Thymus (tissue), 11 donors: ENCODE results near the gene CEP295NL. TPM values are rescaled to one million over a fixed set of nuclear protein-coding genes. Genes with fewer than 3 reads are reported as not detected.
A peak's percentile ranks its signal among the peaks of the same experiment; 100 is the strongest.

Experiments
- DNase-seq, 9 donors: peaks; one replicate each; pipeline ENCODE4 v3.0.0-alpha.2; 2013; ENCODE audit warnings: low spot score in 9 of 9, low read depth in 6 of 9, missing footprints in 1 of 9
- H3K27ac ChIP-seq, 2 donors: one replicate each; pipeline ENCODE4 v1.5.1; 2013; ENCODE audit warnings: control low read depth in 1 of 2, low read depth in 1 of 2, low read length in 1 of 2, mild to moderate bottlenecking in 1 of 2, moderate library complexity in 1 of 2
- H3K27me3 ChIP-seq, 2 donors: one replicate each; pipeline ENCODE4 v1.5.1; 2013; ENCODE audit warnings: low read length in 1 of 2; ENCODE audit not compliant: control insufficient read depth in 2 of 2, insufficient read depth in 1 of 2
- H3K36me3 ChIP-seq, 2 donors: one replicate each; pipeline ENCODE4 v1.5.1; 2013; ENCODE audit warnings: low read length in 1 of 2, mild to moderate bottlenecking in 1 of 2, moderate library complexity in 1 of 2; ENCODE audit not compliant: control insufficient read depth in 2 of 2, insufficient read depth in 2 of 2
- H3K4me1 ChIP-seq, 2 donors: one replicate each; pipeline ENCODE4 v1.5.1; 2013; ENCODE audit warnings: low read length in 2 of 2; ENCODE audit not compliant: control insufficient read depth in 2 of 2, insufficient read depth in 2 of 2
- H3K4me3 ChIP-seq, 2 donors: one replicate each; pipeline ENCODE4 v1.5.1; 2013; ENCODE audit warnings: low read length in 2 of 2, control low read depth in 1 of 2, mild to moderate bottlenecking in 1 of 2
- H3K9me3 ChIP-seq, 2 donors: one replicate each; pipeline ENCODE4 v1.5.1; 2013; ENCODE audit warnings: low read length in 1 of 2, mild to moderate bottlenecking in 1 of 2; ENCODE audit not compliant: control insufficient read depth in 2 of 2, insufficient read depth in 1 of 2
- WGBS: extraction: QIAGEN DNeasy Blood & Tissue Kit; methylation state at CpG from one replicate; pipeline ENCODE4 v1.1.7; 2013; 5-methylcytosine and 5-hydroxymethylcytosine counted together
- polyA plus RNA-seq: library from polyadenylated mRNA; stranded (reverse); fragments of 200-250 nt; gene quantifications from one replicate; pipeline ENCODE4 v1.2.3, GENCODE V29; 2013
- total RNA-seq: library from RNA; stranded (reverse); fragments of 120-200 nt; gene quantifications from one replicate; pipeline ENCODE4 v1.2.4, GENCODE V29; 2013
- donor health status: healthy.

The CEP295NL gene
- total and polyA plus RNA-seq, 2 donors, result 0.38 to 0.50 TPM

GRCh38 chr17:78921437-78921971 is 18.5 kb upstream of the CEP295NL start:
- Histone ChIP-seq H3K4me1 (peaks cover 50 to 81% of the 10 kb centered on the region in 2 donors), H3K36me3 (peaks cover 3 to 24% of the 10 kb centered on the region in 2 donors), H3K27me3 (peaks cover 0 to 6% of the 10 kb centered on the region in 2 donors), H3K4me3 (no peak overlapping the region), H3K9me3 (no peaks in the 10 kb centered on the region), H3K27ac (peak overlapping the region; percentile 60 to 69)
- DNase-seq, result no peak
- 97% methylated on average over 8 of the region's 8 CpGs for WGBS

- Histone ChIP-seq H3K4me1 (peaks cover 55 to 84% of the 10 kb centered on the region in 2 donors), H3K36me3 (peaks cover 3 to 27% of the 10 kb centered on the region in 2 donors), H3K27ac (peak overlapping the region; percentile 20 to 65), H3K4me3 (no peak overlapping the region), H3K27me3 (peaks cover 0 to under 1% of the 10 kb centered on the region in 2 donors), H3K9me3 (no peaks in the 10 kb centered on the region)
- WGBS, result 98% methylated on average over 8 of the region's 8 CpGs
- DNase-seq, result no peak
These were observed 17.5 kb upstream of the CEP295NL start for GRCh38 chr17:78920528-78920927.

- Histone ChIP-seq H3K36me3 (peaks cover 3 to 29% of the 10 kb centered on the region in 2 donors), H3K27me3 (no peaks in the 10 kb centered on the region), H3K4me3 (no peak overlapping the region), H3K27ac (peak overlapping the region; percentile 20 to 65), H3K9me3 (no peaks in the 10 kb centered on the region), H3K4me1 (peaks cover 55 to 90% of the 10 kb centered on the region in 2 donors)
- DNase-seq, result peak in 1 of 9 donors; percentile 46
- WGBS, result 63% methylated on average over 20 of the region's 20 CpGs
These were observed 17.0 kb upstream of the CEP295NL start for GRCh38 chr17:78919861-78920450.

- peaks cover 55 to 88% of the 10 kb centered on the region in 2 donors for H3K4me1 ChIP-seq
- H3K4me3 ChIP-seq, result no peak overlapping the region
These were observed 16.0 kb upstream of the CEP295NL start for GRCh38 chr17:78918979-78919378.

GRCh38 chr17:78917451-78918275 is 14.7 kb upstream of the CEP295NL start:
- peaks cover 46 to 75% of the 10 kb centered on the region in 2 donors for H3K4me1 ChIP-seq
- 65% methylated on average over 21 of the region's 21 CpGs for WGBS
- H3K4me3 ChIP-seq, result peak overlapping the region in 1 of 2 donors; percentile 3
- peak overlapping the region; percentile 67 to 81 for H3K27ac ChIP-seq
- no peaks in the 10 kb centered on the region for H3K27me3 ChIP-seq
- H3K9me3 ChIP-seq, result no peaks in the 10 kb centered on the region
- DNase-seq, result peak in 1 of 9 donors; percentile 62
- H3K36me3 ChIP-seq, result peaks cover 10 to 33% of the 10 kb centered on the region in 2 donors

More at GRCh38 chr17:78918979-78919378, 16.0 kb upstream of the CEP295NL start:
- Histone ChIP-seq H3K27ac (no peak overlapping the region), H3K9me3 (no peaks in the 10 kb centered on the region), H3K36me3 (peaks cover 3 to 30% of the 10 kb centered on the region in 2 donors), H3K27me3 (no peaks in the 10 kb centered on the region)
- DNase-seq, result no peak
- 94% methylated on average over 14 of the region's 14 CpGs for WGBS

- DNase-seq, result peak in 2 of 9 donors; percentile 54 to 80
- H3K27me3 ChIP-seq, result no peaks in the 10 kb centered on the region
- 37% methylated on average over 17 of the region's 17 CpGs for WGBS
These were observed 13.1 kb upstream of the CEP295NL start for GRCh38 chr17:78915872-78916632.

GRCh38 chr17:78913115-78913514 is 10.1 kb upstream of the CEP295NL start:
- 97% methylated on average over 15 of the region's 15 CpGs for WGBS
- DNase-seq, result no peak
- H3K4me3 ChIP-seq, result no peak overlapping the region
- peaks cover 18 to 34% of the 10 kb centered on the region in 2 donors for H3K36me3 ChIP-seq
- peaks cover 20 to 37% of the 10 kb centered on the region in 2 donors for H3K4me1 ChIP-seq
- H3K27me3 ChIP-seq, result no peaks in the 10 kb centered on the region
- H3K27ac ChIP-seq, result no peak overlapping the region
- H3K9me3 ChIP-seq, result no peaks in the 10 kb centered on the region

More at GRCh38 chr17:78915872-78916632, 13.1 kb upstream of the CEP295NL start:
- peaks cover 16 to 29% of the 10 kb centered on the region in 2 donors for H3K36me3 ChIP-seq
- no peaks in the 10 kb centered on the region for H3K9me3 ChIP-seq
- peak overlapping the region; percentile 95 for H3K27ac ChIP-seq
- peaks cover 36 to 59% of the 10 kb centered on the region in 2 donors for H3K4me1 ChIP-seq
- H3K4me3 ChIP-seq, result peak overlapping the region; percentile 37 to 49

GRCh38 chr17:78912082-78912481 is 9.1 kb upstream of the CEP295NL start:
- H3K9me3 ChIP-seq, result no peaks in the 10 kb centered on the region
- no peak overlapping the region for H3K4me3 ChIP-seq
- H3K4me1 ChIP-seq, result peaks cover 13 to 27% of the 10 kb centered on the region in 2 donors
- no peak for DNase-seq
- H3K36me3 ChIP-seq, result peaks cover 18 to 30% of the 10 kb centered on the region in 2 donors
- 98% methylated on average over 8 of the region's 8 CpGs for WGBS
- H3K27ac ChIP-seq, result no peak overlapping the region
- no peaks in the 10 kb centered on the region for H3K27me3 ChIP-seq
